ENCODE measurements around the gene KRT3. TPM values are rescaled to one million over a fixed set of nuclear protein-coding genes. Genes with fewer than 3 reads are reported as not detected.

Gene KRT3
- total RNA-seq, 1 donor from 2014 or later: not detected

GRCh38 chr12:52827499-52828090 lies 31.7 kb upstream of the KRT3 start:
- no peak for DNase-seq

DNA sequence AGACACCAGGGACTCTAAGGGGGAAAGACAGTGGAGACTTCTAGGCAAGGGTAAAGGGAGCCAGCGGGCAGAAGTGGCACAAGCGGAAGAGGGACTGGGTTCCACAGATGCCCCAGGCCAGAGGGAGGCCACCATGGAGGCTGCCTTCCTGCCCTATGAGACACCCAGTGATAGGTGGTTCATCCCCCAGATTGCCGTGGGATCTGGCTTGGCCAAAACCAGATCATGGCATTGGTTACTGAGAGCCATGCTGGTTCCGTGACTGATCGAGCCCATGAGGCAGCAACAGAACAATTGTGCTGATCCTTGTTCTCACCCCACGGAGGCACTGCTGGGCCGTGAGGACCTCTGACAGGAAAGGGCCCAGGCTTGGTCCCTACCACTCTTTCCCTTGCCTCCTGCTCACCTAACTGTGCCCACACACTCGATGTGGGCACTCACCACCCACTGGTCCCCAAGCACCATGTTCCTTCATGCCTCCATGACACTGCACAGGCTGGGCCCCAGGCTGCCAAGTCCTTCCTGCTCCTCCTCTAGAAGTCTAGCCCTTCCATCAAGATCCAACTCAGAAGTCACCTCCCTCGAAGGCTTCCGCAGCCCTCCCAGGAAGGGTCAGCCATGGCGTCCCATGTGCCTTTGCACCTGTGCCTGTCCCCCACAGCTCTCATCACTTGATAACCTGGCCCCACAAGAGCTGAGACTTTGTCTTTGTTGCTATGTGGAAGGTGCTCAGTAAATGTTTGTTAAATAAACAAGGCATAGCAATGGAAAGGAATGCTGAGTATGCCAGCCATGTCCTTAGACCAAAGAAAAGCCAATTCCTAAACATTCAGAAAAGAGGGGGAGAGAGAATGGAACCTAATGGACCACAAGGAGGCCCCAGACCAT lies 30.9 kb upstream of the KRT3 start:
- DNase-seq: no peak

DNA sequence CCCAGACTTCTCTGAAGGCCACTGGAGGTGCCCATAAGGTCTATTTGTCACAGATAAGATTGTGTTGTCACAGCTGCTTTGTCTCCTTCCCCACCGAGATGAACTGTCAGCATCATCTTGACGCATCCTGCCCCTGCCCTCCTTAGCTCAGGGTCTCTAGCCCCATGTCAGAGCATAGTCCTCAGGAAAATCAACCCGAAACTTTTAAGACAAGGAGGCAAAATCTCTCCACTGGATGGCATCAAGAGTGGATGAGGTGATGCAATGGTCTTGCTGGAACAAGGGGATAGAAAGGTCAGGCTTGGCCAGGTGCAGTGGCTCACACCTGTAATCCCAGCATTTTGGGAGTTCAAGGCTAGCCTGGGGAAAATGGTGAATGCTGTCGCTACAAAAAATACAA lies 30.0 kb upstream of the KRT3 start:
- no peak for DNase-seq

DNA sequence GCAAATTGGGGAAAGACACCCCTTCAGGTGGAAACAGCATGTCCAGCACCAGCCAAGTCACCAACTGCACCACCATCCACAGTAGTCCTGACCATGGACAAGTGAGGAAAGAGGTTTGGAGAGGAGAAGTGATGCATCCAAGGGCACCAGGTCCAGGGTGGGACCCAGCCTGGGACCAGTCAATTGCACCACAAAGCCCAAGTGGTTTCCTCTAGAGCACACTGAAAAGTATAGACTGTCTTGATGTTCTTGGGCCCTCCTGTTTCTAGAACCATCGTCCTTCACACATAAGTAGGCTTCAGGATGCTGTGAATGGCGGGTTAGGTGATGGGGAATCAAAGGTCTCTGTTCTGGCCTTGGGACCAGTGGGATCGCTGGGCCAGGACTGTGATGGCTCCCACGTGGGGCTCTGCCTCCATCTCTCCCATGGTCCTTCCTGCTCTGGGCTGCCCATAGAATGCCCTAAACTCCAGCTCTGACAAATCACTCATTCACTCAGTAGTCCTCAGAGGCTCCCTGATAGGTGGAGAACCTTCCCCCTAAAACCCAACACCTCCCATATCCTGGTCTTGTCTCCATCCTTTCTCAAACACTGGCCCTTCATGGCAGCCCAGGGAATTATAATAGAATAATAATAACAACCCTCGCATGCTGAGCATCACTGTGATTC lies 29.0 kb upstream of the KRT3 start:
- DNase-seq: no peak

DNA sequence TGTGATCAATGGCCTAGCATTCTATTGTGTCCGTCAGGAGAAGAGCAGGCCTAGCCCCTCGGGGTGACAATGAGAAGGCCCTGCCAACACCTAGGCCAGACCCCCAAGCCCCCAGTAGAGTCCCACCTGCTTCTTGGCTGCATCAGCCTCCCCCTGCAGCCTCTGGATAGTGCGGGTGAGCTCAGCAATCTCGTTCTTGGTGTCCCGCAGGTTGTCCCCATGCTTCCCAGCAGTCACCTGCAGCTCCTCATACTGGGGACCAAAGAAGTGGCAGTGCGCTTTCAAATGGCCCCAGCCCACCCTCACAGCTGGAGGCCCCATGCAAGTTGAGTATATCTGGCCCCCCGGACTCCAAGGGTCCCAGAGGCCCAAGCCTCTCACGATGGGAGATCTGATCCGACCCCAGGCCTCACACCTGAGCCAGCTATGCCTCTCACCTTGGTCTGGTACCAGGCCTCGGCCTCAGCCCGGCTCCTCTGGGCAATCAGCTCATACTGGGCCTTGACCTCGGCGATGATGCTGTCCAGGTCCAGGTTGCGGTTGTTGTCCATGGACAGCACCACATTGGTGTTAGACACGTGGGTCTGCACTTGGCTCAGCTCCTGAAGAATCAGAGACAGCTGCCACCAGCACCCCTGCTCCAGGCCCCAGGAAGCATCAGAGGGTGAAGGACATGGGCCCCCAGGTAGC lies 28.0 kb upstream of the KRT3 start:
- DNase-seq: no peak

GRCh38 chr12:52822771-52823510 lies 27.0 kb upstream of the KRT3 start:
- no peak for DNase-seq

DNA sequence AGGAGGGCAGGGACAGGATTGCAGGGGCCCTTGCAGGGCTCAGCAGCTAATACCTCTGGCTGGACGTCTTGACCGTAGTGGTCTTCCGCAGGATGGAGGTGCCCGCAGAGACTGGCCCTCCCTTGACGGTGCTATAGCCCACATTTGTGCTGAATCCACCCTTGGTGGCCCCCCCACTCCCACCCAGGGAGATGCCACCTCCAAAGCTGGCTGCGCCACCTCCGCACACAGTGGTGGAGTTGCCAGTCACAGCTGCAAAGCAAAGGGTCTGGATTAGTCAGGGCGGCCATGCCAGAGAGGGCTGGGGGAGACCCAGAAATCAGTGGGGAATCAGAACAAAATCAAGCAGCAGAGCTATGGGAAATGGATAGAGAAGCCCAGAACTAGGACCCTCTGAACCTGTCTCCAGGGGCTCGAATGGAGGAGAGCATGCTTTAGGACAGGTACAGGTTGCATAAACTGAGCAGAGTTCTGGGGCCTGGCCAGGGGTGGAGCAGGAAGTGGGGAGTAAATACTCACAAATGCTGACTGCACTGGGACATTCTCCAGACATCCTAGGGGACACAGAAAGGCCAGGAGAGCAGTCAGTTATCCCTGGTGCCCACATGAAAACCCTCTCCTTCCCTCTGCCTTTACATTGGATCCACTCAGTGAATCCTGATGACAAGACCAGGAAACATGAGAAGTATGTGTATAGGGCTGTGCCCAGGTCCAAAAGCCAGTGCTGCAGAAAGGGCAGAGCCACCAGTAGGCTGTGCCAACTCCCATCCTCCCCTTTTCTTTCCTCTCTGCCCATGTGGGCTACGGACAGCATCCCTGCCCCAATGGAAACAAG lies 26.1 kb upstream of the KRT3 start:
- peak; percentile 27 for DNase-seq

- no peak for DNase-seq
Observed at GRCh38 chr12:52821071-52821730, 25.3 kb upstream of the KRT3 start.

DNA sequence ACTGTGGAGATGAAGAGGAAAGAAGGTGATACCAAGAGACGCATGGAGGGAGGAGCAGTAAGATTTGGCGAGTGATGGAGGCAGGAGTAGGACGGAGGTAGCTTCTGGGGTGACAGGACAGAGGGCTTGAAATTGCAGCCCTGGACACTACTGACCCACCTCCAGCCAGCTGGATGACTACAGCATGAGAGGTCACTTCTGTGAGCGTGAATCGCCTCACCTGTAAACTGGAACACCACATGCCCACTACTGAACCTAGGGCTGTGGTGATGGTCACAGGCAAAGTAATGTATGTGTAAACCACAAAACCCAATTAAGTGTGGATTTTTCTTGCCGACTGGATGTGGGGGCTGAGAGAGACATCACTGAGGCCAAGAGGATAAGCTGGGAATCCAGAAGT lies 24.6 kb upstream of the KRT3 start:
- DNase-seq: no peak

GRCh38 chr12:52819731-52820510 lies 24.0 kb upstream of the KRT3 start:
- no peak for DNase-seq

- no peak for DNase-seq
Observed at GRCh38 chr12:52818887-52819420, 23.0 kb upstream of the KRT3 start.

DNA sequence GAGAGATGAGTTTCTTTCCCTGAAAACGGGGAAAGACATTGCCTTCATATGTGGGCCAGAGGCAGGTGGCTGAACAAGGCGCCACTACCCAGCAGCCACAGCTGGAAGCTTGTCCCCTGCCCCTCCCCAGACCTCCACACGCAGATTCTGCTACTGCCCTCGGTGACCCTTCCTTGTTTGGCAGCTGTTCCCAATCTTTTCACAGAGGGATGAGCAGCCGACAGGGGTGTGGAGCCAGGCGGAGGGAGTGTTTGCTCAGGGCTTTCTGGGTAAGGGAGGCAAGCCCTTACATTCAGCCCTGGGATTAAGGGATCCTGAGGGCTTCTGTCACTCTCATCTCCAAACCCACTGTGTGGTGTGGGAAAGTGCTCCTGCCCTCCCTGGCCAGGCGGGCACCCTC lies 22.5 kb upstream of the KRT3 start:
- DNase-seq: peak; percentile 84

- DNase-seq: no peak
Observed at GRCh38 chr12:52817699-52818238, 21.9 kb upstream of the KRT3 start.

GRCh38 chr12:52817003-52817698 lies 21.2 kb upstream of the KRT3 start:
- DNase-seq: no peak

- DNase-seq: no peak
Observed at GRCh38 chr12:52815676-52816588, 20.0 kb upstream of the KRT3 start.

GRCh38 chr12:52815161-52815560 lies 19.2 kb upstream of the KRT3 start:
- DNase-seq: no peak

DNA sequence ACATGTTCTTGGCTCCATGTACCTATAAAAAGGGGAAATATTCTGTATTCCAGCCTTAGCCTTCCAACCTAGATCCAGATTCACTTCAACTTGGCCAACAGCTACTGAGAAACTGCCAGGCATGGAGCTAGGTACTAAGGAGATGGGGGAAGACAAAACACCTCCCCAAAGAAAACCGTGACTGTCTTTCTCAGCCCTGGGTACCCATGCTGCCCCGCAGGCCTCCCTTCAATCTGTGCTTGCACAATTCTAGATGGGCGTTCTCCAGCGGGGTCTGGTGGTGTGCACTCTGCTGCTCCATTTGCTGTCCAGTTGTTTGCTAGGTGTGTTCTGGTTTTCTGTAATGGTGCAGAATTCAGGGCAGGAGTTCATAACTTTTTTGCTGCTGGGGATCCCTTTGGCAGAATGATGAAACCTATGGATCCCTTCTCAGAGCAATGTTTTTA lies 18.8 kb upstream of the KRT3 start:
- DNase-seq: no peak

Data from tongue (tissue), 2 donors.